ENCODE measurements around the gene CCR7. TPM values are rescaled to one million over a fixed set of nuclear protein-coding genes. Genes with fewer than 3 reads are reported as not detected.
A peak's percentile ranks its signal among the peaks of the same experiment; 100 is the strongest.
"Not testable (repeated sequence)": the region's sequence is repeated elsewhere in the genome, so short reads cannot be mapped to it uniquely, and the experiment has no call there.

The CCR7 gene
- polyA plus RNA-seq, 6 donors from 2014 or later = 442 to 802 (median 622) TPM

GRCh38 chr17:40602445-40603443, 37.5 kb upstream of the CCR7 start:
- peaks cover 34 to 84% (median 66%) of the 10 kb centered on the region in 3 donors for H3K4me1 Mint-ChIP-seq
- ATAC-seq (ENCODE audit: low read depth in 2 of 2) (no peak), DNase-seq (no peak)
- H3K27ac Mint-ChIP-seq = peak overlapping the region; percentile 57 to 95 (median 80)
- no peaks in the 10 kb centered on the region for H3K36me3 Mint-ChIP-seq
- no peaks in the 10 kb centered on the region for H3K27me3 Mint-ChIP-seq
- peak overlapping the region in 3 of 8 donors; percentile 25 to 73 (median 72) for H3K4me3 Mint-ChIP-seq
- H3K9me3 Mint-ChIP-seq = no peaks in the 10 kb centered on the region

GRCh38 chr17:40600486-40601046, 35.3 kb upstream of the CCR7 start:
- ATAC-seq (ENCODE audit: low read depth in 2 of 2) (no peak), DNase-seq (no peak)
- Mint-ChIP-seq H3K9me3 (no peaks in the 10 kb centered on the region), H3K4me3 (peak overlapping the region in 5 of 8 donors; percentile 6 to 54 (median 36)), H3K27me3 (no peaks in the 10 kb centered on the region), H3K36me3 (no peaks in the 10 kb centered on the region), H3K4me1 (peaks cover 50 to 89% (median 77%) of the 10 kb centered on the region in 3 donors), H3K27ac (peak overlapping the region; percentile 72 to 100 (median 96))

- Mint-ChIP-seq H3K4me3 (peak overlapping the region in 7 of 8 donors; percentile 36 to 92 (median 84)), H3K9me3 (no peaks in the 10 kb centered on the region), H3K4me1 (peaks cover 56 to 94% (median 81%) of the 10 kb centered on the region in 3 donors), H3K27ac (peak overlapping the region; percentile 72 to 100 (median 98)), H3K36me3 (no peaks in the 10 kb centered on the region), H3K27me3 (no peaks in the 10 kb centered on the region)
- ATAC-seq (ENCODE audit: low read depth in 2 of 2) (no peak), DNase-seq (no peak)
Measured at GRCh38 chr17:40599468-40599763, 34.1 kb upstream of the CCR7 start.

- Mint-ChIP-seq H3K4me3 (peak overlapping the region; percentile 36 to 92 (median 80)), H3K9me3 (no peaks in the 10 kb centered on the region), H3K27me3 (no peaks in the 10 kb centered on the region), H3K36me3 (no peaks in the 10 kb centered on the region), H3K4me1 (peaks cover 52 to 92% (median 78%) of the 10 kb centered on the region in 3 donors), H3K27ac (peak overlapping the region; percentile 72 to 100 (median 98))
- ATAC-seq (ENCODE audit: low read depth in 2 of 2) (peak; percentile 71 to 76), DNase-seq (peak; percentile 96)
Measured at GRCh38 chr17:40598619-40599467, 33.6 kb upstream of the CCR7 start.

GRCh38 chr17:40598301-40598618, 33.0 kb upstream of the CCR7 start:
- H3K9me3 Mint-ChIP-seq = no peaks in the 10 kb centered on the region
- H3K27ac Mint-ChIP-seq = peak overlapping the region; percentile 72 to 100 (median 98)
- H3K4me3 Mint-ChIP-seq = peak overlapping the region; percentile 36 to 92 (median 80)
- no peaks in the 10 kb centered on the region for H3K27me3 Mint-ChIP-seq
- no peak for ATAC-seq (ENCODE audit: low read depth in 2 of 2)
- H3K36me3 Mint-ChIP-seq = no peaks in the 10 kb centered on the region
- DNase-seq = no peak
- peaks cover 52 to 93% (median 78%) of the 10 kb centered on the region in 3 donors for H3K4me1 Mint-ChIP-seq

- H3K27ac Mint-ChIP-seq = peak overlapping the region; percentile 72 to 100 (median 98)
- H3K27me3 Mint-ChIP-seq = no peaks in the 10 kb centered on the region
- ATAC-seq (ENCODE audit: low read depth in 2 of 2) = no peak
- H3K36me3 Mint-ChIP-seq = no peaks in the 10 kb centered on the region
- peak overlapping the region in 6 of 8 donors; percentile 36 to 92 (median 80) for H3K4me3 Mint-ChIP-seq
- H3K9me3 Mint-ChIP-seq = no peaks in the 10 kb centered on the region
- DNase-seq = no peak
- peaks cover 48 to 90% (median 74%) of the 10 kb centered on the region in 3 donors for H3K4me1 Mint-ChIP-seq
Measured at GRCh38 chr17:40597556-40598300, 32.5 kb upstream of the CCR7 start.

GRCh38 chr17:40597156-40597555, 31.9 kb upstream of the CCR7 start:
- no peaks in the 10 kb centered on the region for H3K9me3 Mint-ChIP-seq
- no peak for ATAC-seq (ENCODE audit: low read depth in 2 of 2)
- no peaks in the 10 kb centered on the region for H3K36me3 Mint-ChIP-seq
- no peaks in the 10 kb centered on the region for H3K27me3 Mint-ChIP-seq
- H3K4me3 Mint-ChIP-seq = peak overlapping the region in 6 of 8 donors; percentile 36 to 87 (median 66)
- DNase-seq = no peak
- H3K4me1 Mint-ChIP-seq = peaks cover 46 to 84% (median 68%) of the 10 kb centered on the region in 3 donors
- H3K27ac Mint-ChIP-seq = peak overlapping the region in 5 of 6 donors; percentile 38 to 100 (median 99)

GRCh38 chr17:40596261-40596919, 31.1 kb upstream of the CCR7 start:
- peak; percentile 49 to 52 for ATAC-seq (ENCODE audit: low read depth in 2 of 2)
- Mint-ChIP-seq H3K4me1 (peaks cover 46 to 78% (median 62%) of the 10 kb centered on the region in 3 donors), H3K4me3 (peak overlapping the region; percentile 13 to 87 (median 66)), H3K27me3 (no peaks in the 10 kb centered on the region), H3K36me3 (no peaks in the 10 kb centered on the region), H3K9me3 (no peaks in the 10 kb centered on the region), H3K27ac (peak overlapping the region; percentile 72 to 99 (median 96))
- peak; percentile 68 for DNase-seq

- Mint-ChIP-seq H3K27me3 (no peaks in the 10 kb centered on the region), H3K9me3 (peaks cover 8 to 18% (median 11%) of the 10 kb centered on the region in 7 donors), H3K4me3 (peak overlapping the region in 3 of 8 donors; percentile 30 to 68 (median 54)), H3K27ac (peak overlapping the region in 1 of 6 donors; percentile 34), H3K36me3 (peaks cover 16 to 24% of the 10 kb centered on the region in 2 donors), H3K4me1 (peaks cover 50 to 73% (median 68%) of the 10 kb centered on the region in 3 donors)
- ATAC-seq (ENCODE audit: low read depth in 2 of 2) = no peak
- DNase-seq = no peak
Measured at GRCh38 chr17:40590742-40591141, 25.5 kb upstream of the CCR7 start.

GRCh38 chr17:40588552-40588951, 23.3 kb upstream of the CCR7 start:
- DNase-seq = no peak

GRCh38 chr17:40586264-40586663, 21.0 kb upstream of the CCR7 start:
- Mint-ChIP-seq H3K9me3 (peaks cover 8 to 36% (median 20%) of the 10 kb centered on the region in 7 donors), H3K36me3 (peaks cover 21 to 36% of the 10 kb centered on the region in 2 donors), H3K4me1 (peaks cover 74 to 95% (median 93%) of the 10 kb centered on the region in 3 donors), H3K4me3 (peak overlapping the region; percentile 44 to 84 (median 72)), H3K27ac (peak overlapping the region; percentile 88 to 98 (median 94))
- not testable (repeated sequence) for DNase-seq; H3K27me3 Mint-ChIP-seq; ATAC-seq (ENCODE audit: low read depth in 2 of 2)

More at GRCh38 chr17:40588552-40588951, 23.3 kb upstream of the CCR7 start:
- H3K27me3 Mint-ChIP-seq = no peaks in the 10 kb centered on the region
- H3K27ac Mint-ChIP-seq = peak overlapping the region in 1 of 6 donors; percentile 60
- H3K4me1 Mint-ChIP-seq = peaks cover 56 to 79% (median 75%) of the 10 kb centered on the region in 3 donors
- H3K36me3 Mint-ChIP-seq = peaks cover 21 to 36% of the 10 kb centered on the region in 2 donors
- peaks cover 8 to 36% (median 20%) of the 10 kb centered on the region in 7 donors for H3K9me3 Mint-ChIP-seq
- peak overlapping the region in 5 of 8 donors; percentile 52 to 80 (median 60) for H3K4me3 Mint-ChIP-seq
- no peak for ATAC-seq (ENCODE audit: low read depth in 2 of 2)

- Mint-ChIP-seq H3K9me3 (peaks cover 7 to 36% (median 20%) of the 10 kb centered on the region in 7 donors), H3K27ac (peak overlapping the region; percentile 67 to 95 (median 88)), H3K36me3 (peaks cover 21 to 36% of the 10 kb centered on the region in 2 donors), H3K4me3 (peak overlapping the region in 4 of 8 donors; percentile 10 to 71 (median 67)), H3K4me1 (peaks cover 73 to 97% (median 95%) of the 10 kb centered on the region in 3 donors)
- DNase-seq; H3K27me3 Mint-ChIP-seq; ATAC-seq (ENCODE audit: low read depth in 2 of 2): not testable (repeated sequence)
Measured at GRCh38 chr17:40584950-40585349, 19.7 kb upstream of the CCR7 start.
